MV-4-11 (cell line): ENCODE measurements around the gene EEF2K.
"Not testable (repeated sequence)": the region's sequence is repeated elsewhere in the genome, so short reads cannot be mapped to it uniquely, and the experiment has no call there.

Source experiments
- DNase-seq: peaks from one replicate; lab custom pipeline; 2025; lab: John Stamatoyannopoulos, UW

The EEF2K gene

DNA sequence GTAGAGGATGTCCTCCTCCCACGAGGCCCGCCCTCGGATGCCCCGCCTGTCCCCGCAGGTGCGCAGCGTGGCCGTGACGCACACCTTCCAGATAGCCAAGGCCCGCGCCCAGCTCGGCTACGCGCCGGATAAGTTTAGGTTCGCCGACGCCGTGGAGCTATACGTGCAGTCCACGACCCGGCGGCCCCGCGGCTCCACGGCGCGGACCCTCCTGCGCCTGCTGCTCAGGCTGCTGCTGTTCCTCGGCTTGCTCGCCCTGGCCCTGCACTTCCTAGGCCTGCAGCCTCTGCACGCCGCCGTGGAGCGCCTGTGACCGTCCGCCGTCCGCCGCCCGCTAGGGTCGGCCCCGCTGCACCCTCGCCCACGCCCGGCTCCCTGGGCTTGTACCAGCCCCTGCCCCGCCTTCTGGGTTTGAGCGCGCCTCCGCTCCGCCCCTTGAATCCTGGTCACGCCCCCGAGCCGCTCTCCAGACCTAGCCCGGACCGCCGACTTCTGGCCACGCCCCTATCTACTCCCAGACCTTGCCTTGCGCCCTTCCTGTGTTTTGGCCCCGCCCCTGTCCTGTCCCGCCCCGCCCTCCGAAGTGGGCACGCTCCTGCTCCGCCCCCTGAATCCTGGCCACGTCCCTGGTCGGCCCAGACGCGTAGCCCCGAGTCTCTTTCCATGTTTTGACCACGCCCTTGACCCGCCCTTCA, 15.8 kb upstream of the EEF2K start:
- DNase-seq, result no peak

DNA sequence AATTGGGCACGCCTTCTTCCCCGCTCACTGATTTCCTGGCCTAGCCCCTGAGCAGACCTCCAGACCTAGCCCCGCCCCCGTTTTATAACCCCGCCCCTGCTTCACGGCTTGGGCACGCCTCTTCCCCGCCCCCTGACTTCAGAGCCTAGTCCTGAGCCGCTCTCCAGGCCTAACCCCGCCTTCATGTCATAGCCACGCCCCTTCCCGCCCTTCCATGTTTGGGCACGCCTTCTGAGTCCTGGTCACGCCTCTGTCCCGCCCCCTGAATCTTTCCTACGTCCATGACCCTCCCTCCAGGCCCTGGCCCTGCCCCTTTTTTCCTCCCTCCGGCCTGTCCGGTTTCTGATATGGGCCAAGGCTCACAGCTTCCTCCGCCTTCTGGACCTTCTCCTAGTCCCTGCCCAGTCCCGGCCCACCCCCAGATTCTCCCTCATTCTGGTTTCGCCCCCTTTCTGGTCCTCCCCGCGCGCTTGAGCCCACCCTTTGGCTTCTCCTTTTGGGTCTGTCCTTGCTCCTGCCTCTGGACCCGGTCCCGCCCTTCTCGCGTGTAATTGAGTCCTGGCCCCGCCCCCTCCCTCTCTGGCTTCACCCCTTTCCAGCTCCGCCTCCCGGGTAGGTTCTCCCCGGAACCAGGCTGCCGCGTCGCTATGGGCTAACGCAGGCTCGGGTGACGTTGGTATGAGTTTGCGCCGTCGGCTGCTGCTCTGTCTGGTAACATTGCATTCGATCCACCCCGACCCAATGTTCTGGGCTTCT, 15.1 kb upstream of the EEF2K start:
- DNase-seq, result peak; percentile 97

DNA sequence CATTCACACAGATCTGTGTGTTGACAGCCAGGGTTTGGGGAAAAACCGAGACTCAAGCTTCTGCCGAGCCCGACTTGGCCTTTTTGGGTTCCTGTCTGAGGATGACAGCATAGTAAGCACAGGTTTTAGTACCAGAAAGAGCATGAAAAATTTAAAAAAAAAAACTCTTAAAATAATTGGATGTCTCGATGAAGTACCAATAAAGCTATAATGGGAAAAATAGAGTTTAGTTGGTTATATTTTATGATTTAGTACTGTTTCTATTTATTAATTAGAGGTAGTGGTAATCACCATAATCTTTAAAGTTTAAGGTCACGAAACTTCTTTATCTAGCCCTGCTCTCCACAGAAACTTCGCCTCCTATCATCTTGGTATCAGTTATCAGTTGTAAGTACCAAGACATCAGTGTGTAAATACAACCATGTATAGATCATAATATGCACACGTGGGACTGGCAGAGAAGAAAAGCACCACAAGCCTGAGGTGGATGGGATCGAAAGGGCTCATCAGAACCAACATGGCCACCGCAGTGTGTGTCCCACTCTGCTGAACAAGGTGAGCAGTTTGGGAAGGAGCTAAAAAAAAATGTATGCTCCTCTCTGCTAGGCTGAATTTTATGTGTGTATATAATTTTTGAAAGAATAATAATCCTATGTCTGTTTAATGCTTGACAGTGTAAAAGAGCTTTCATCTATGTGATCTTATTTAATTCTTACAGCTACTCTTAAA, 14.4 kb upstream of the EEF2K start:
- no peak for DNase-seq

DNA sequence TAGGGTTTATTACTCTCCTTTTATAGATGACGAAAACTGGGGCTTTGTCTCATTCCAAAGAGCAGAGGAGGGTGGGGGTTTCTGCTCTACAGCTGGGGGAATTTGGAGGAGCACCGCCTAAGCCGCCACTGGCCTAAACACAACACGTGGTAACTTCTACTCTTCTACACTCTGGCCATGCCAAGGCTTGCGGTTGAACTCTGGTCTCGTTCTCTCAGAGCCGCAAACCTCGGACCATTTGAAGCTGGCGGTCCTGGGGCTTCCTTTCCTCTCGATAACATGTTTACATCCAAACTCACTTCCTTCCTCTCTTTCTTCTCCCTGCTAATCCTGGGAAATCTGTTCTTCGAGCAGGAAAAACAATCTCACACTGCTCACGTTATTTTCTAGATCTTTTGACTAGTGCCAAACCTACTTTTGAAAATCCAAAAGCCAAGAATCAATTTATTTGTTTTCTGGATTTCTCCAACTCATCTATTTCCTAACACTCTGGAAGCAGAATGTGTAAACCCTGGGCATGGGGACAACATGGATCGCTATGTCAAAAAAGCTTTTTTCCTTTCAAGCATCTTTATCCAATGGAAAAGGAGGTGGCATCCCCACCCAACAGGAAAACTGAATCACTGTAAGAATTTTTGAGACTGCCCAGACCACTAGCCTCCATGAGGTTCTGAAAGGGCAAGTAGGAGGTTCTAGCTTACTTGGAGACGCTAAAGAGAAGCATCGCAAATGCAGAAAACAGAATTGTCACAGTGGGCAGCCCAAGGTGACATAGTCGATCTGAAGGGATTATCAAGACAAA, 13.6 kb upstream of the EEF2K start:
- peak; percentile 93 for DNase-seq

DNA sequence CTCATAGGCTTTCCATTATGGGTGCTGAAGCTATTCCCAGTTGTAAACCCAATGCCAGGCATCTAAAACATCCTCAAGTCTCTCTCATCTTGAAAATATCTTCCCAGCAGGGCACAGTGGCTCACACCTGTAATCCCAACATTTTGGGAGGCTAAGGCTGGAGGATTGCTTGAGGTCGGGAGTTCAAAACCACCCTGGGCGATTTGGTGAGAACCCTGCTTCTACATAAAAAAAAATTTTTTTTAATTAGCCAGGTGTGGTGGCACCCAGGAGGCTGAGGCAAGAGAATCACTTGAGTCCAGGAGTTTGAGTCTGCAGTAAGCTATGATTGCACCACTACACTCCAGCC, 13.0 kb upstream of the EEF2K start:
- DNase-seq, result no peak

DNA sequence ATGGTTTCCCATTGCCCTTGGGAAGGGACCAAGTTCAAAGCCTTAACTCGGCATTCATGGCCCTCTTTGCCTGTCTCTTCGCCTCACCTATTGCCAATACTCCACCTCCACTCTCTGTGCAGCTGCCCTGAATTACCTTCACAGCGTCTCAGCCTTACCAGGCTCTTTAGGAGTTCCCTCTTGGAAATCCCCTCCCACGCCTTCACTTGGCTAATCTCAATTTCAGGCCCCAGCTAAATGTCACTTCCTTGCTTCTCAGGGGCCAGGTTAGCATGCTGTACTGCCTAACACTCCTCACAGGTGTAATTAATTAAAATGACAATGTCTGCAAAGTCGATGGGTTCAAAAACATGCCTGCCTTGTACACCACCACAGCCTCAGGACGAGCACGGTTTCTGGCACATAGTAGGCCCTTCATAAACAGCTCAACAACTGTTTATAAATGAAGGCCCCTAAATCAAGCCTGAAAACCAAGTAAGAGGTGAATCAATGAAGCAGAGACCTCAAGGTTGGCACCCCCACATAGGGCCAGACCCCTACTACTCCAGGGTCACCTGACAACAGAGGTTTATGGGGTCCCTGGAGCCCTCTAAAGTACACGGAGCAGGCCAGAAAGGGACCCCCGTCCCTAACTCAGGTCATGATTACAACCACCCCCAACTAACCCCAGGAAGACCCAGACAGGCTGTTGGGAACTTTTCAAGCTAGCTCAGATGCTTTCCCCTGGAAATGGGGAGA, 11.2 kb upstream of the EEF2K start:
- DNase-seq, result no peak

DNA sequence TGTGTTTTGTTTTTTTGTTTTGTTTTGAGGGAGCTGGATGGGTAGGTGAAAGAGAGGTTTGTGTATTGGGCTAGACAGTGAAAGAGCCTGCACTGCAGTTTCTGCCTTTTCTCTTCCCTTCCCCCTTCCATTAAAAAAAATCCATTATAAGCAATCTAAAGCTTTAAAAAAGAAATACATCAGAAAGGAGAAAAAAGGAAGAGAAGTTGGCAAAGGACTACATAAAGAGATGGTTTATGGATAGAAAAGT, 10.7 kb upstream of the EEF2K start:
- no peak for DNase-seq

DNA sequence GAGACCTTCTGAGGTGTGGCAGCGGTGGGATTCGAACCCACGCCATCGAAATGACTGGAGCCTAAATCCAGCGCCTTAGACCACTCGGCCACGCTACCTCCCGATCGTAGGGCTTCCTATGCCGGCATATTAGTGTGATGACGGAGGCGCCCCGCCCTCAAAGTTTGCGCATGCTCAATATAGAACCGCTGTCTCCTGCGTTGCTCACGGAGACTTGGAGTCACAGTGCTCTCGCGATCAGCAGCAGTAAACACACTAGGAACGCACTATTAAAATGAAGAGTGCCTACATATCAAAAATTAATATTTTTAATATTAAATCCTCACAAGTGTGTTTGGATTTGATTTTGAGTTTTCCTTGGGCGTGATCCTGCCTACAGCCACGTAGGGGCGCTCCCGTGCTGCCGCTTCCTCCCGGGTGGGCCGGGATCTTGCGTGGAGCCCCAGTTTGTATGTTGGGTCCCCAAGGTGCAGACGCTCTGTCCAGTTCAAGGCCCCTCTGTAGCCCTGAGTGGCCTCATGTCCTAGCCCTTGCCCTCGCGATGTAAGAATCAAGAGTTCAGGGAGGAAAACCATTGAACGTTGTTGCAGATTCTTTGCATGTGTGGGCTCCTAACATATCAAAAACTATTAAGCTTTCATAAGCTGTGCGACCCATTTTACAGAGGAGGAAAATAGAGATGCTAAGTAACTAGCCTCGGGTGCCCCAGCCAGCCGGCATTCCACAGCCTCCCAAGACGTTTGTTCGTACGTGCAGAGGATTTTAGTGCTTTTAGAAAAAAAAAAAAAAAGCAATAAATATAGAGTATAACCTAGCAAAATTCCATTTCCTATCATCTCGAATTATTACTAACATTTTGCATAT, 10.2 kb upstream of the EEF2K start:
- peak; percentile 87 for DNase-seq

DNA sequence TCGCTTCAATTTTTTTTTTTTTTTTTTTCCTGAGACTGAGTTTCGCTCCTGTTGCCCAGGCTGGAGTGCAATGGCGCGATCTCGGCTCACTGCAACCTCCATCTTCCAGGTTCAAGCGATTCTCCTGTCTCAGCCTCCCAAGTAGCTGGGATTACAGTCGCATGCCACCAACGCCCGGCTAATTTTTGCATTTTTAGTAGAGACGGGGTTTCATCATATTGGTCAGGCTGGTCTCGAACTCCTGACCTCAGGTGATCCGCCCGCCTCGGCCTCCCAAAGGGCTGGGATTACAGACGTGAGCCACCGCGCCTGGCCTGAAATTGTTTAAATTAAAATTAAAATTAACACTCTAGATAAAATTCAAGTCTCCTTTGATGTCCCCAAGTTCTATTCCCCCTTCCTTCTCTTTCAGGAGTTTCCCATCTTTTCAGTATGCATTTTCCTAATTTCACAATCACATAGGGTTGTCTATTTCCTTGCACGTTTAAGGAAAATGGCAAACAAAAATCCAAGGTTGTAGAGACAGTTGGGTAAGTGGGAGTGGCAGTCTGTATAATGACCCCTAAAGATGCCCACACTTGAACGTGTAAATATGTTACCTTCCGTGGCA, 9.4 kb upstream of the EEF2K start:
- not testable (repeated sequence) for DNase-seq

DNA sequence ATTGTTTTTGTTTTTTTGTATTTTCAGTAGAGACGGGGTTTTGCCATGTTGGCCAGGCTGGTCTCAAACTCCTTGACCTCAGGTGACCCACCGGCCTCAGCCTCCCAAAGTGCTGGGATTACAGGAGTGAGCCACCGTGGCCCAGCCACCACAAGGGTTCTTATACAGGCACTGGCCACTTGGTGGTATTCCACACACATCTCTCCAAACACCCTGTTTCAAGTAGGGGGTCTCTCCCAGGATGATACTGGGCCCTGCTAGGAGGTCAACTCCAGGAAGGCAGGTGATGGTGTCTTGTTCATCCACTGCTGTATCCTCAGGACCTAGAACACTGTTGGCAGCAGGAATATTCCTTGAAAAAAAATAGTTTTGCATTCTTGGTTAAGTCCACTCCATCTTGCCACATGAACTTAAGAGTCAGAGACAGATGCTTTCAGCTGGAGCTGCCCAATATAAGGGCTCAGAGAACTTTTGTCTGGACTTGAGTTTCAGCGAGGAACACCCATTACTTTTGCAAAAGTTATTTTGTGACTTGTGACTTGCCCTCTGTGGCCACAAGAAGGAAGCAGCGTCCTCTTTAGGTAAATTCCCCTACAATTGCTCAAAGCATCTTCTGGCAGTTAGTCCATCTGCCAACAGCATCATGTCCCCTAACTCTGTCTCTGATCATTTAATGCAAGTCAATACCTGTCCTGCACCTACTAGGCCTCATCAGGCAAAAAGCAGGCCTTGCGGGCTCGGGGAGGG, 7.4 kb upstream of the EEF2K start:
- DNase-seq, result peak; percentile 35

DNA sequence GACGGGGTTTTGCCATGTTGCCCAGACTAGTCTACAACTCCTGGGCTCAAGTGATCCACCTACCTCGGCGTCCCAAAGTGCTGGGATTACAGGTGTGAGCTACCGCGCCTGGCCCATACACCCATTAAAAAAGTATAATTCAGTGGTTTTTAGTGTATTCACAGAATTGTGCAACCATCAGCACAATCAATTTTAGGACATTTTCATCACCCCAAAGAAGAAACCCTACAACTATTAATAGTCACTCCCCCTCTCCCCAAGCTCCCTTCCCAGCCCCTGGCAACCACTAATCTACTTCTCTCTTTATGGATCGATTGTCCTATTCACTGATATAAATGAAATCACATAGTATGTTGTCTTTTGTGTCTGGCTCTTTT, 3.8 kb upstream of the EEF2K start:
- DNase-seq, result no peak

DNA sequence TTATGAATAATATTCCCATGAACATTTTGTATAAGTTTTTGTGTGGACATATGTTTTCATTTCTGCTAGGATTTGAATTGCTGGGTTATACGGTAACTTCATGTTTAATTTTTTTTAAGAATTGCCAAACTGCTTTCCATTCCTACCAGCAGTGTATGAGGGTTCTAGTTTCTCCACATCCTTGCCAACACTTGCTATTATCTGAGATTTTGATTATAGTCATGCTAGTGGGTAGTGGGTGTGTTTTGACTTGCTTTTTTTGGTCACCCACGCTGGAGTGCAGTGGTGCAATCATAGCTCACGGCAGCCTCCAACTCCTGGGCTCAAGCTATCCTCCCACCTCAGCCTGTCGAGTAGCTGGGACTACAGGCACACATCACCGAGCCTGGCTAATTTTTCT, 3.0 kb upstream of the EEF2K start:
- no peak for DNase-seq

DNA sequence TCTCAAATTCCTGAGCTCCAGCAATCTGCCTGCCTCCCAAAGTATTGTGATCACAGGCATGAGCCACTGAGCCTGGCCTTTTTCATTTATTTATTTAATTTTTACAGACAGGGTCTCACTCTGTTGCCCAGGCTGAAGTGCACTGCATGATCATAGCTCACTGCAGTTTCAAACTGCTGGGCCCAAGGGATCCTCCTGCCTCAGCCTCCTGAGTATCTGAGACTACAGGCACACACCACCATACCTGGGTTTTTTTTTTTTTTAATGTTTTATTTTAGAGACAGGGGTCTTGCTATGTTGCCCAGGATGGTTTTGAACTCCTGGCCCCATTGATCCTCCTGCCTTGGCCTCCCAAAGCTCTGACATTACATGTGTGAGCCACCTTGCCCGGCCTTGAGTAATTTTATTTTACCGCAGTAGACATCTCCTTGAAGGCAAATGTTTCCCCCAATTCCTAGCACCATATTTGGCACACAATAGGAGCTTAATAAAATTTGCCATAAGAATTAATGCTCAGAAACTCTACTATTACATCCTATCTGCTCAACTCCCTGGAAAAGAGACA, 1.9 kb upstream of the EEF2K start:
- DNase-seq, result no peak

DNA sequence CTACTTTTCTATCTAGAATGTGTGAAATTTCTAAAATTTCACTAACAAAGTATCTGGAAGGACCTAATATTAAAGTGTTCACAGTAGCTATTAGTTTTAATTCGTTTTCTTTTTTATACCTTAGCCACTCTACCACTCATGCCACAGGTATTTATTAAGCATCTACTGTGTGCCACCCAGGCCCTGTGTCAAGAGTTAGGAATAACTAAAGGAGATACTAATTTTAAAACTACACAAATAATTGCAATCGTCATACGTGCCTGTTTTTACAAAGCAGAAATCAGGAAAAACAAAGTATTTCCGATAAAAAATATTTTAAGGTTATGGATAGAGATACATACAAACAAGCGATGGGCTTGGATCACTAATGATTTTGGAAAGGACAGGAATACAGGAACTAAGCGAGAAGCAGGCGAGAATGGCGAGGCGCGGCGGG, 483 bp upstream of the EEF2K start:
- DNase-seq, result no peak

DNA sequence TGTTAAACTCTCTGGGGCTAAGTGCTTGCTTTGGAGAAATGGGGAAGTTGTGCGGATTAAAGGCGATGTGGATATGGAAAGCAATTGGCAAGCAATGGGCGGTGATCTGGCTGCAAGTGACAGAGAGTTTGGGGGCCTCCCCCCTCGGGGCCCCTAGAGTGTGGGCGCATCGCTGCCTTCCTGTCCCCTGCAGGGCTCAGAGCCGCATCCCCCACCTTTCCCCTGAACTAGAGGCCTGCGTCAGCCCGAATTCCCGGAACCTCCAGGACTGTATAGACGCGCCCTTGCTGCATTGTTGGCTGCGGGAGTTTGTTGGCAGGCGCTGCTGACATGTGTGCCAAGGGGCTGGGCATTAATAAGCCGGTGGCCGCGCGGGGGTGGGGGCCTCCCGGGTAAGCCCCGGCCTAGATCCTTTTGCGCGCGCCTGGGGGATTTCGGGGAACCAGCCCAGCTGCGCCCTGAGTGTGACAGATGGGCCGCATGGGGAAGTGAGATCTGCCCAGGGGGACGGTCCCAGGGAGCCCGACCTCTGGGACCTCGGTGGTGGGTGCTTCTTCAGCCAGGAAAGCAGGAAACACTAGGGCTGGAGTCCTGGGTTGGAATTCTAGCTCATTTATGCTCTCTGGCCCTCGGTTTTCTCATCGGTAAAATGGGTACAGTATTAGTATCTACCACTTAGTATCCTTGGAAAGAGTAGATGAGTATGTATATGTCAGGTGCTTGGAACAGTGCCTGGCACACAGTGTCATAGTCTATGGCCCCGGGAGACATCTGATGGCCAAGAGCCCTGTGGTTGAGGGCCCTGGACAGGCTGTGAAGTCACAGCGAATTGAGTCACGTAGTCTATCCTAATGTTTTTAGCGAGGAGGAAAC, 1.0 kb downstream of the EEF2K start:
- peak; percentile 77 for DNase-seq

DNA sequence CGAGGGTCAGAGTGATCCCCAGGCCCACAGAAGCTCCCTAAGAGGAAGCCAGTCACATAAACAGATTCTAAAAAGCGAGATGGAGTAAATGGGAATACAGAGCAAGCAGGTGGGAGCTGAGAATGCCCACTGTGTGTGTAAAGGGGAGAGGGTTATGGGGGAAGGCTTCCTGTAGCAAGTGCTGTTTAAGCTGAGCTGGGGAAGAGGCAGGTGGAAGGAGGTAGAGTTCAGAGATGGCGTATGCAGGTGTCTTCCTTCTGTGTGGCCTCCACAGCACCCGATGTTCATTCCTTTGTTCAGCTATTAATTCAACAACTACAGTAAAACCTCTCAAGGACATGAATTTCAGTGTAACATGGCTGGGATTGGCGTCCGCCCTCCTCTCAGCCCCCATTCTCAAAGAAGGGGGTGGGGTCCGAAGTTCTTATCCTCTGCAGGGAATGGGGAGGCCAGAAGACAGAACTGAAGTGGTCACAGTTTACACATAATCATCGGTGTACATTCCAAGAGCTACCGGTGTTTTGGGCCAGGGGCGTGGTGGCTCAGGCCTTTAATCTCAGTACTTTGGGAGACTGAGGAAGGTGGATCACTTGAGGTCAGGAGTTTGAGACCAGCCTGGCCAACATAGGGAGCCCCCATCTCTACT, 1.8 kb downstream of the EEF2K start:
- DNase-seq, result no peak

DNA sequence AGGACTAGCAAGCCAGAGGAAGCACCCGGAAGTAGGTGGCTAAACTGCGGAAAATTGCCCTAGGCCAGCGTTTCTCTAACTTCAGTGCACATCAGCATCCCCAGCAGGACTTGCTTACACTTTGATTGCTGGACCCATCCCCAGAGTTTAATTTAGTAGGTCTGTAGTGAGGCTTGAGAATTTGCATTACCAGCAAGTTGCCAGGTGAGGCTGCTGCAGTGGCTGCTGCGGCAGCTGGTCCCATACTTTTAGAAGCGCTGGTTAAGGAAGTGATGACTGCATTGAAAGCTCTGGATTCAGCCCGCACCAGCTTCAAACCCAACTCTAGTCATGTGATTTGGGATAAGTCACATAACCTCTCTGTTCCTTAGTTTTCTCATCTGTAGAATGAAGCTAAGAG, 4.2 kb downstream of the EEF2K start:
- DNase-seq, result no peak

DNA sequence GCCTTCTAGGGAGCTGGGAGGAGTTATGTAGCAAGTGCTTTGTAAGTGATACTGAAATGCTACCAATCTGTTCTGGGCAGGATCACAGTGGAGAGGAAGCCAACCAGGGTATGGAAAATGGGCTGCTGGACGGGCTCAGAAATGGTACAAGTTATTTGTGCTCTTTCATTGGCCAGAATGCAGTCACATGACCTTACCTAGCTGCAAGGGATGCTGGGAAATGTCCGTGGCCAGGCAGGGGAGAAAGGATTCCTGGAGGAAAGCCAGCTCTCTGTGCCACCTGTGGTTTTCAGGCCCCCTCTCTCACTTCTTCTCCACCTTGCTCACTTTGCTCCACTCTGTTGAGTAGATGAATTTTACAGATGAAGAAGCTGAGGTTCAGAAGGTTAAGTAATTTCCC, 4.8 kb downstream of the EEF2K start:
- DNase-seq, result no peak
